WTC11 (cell line): ENCODE results near the gene NTNG2. TPM values are rescaled to one million over a fixed set of nuclear protein-coding genes. Genes with fewer than 3 reads are reported as not detected.

Source experiments
- ATAC-seq: fragments of 200-7000 bp; cut with Tn5 transposase; 2 replicates; pipeline ENCODE4 v1.10.0; 2021; ENCODE audit warnings: mild to moderate bottlenecking, moderate library complexity
- CTCF ChIA-PET: fragments of 300-600 bp; sonication (Branson Sonifier 250); formaldehyde crosslinking; loops from one replicate; lab custom pipeline; 2021; ENCODE audit warnings: antibody characterized with exemption; lab: Charles Lee
- POLR2A ChIA-PET: fragments of 350-600 bp; sonication (Branson Sonifier 250); formaldehyde crosslinking; loops from one replicate; lab custom pipeline; 2021; ENCODE audit warnings: antibody characterized with exemption; lab: Charles Lee
- DNase-seq: peaks from one replicate; pipeline ENCODE4 v3.0.0; 2021; ENCODE audit warnings: low spot score
- H3K27ac Mint-ChIP-seq: 2 replicates; pipeline ENCODE4 v1.8.0; 2021; ENCODE audit warnings: mixed read lengths
- H3K27me3 Mint-ChIP-seq: 2 replicates; pipeline ENCODE4 v1.8.0; 2021; ENCODE audit warnings: low read depth, mild to moderate bottlenecking, moderate library complexity, mixed read lengths
- H3K36me3 Mint-ChIP-seq: 2 replicates; pipeline ENCODE4 v1.8.0; 2021; ENCODE audit warnings: mixed read lengths
- H3K4me1 Mint-ChIP-seq: 2 replicates; pipeline ENCODE4 v1.8.0; 2022; ENCODE audit warnings: mixed read lengths
- H3K4me3 Mint-ChIP-seq: 2 replicates; pipeline ENCODE4 v1.8.0; 2021; ENCODE audit warnings: mild to moderate bottlenecking, moderate library complexity, mixed read lengths
- H3K9me3 Mint-ChIP-seq: 2 replicates; pipeline ENCODE4 v1.8.0; 2021; ENCODE audit warnings: mixed read lengths
- AR ChIP-seq: fragments of 250-450 bp; sonication (Bioruptor Pico); IDR thresholded peaks from 2 replicates; pipeline ENCODE4 v1.9.0; 2021; ENCODE audit warnings: mild to moderate bottlenecking
- ARID4B ChIP-seq: sonication (generic); formaldehyde crosslinking; IDR thresholded peaks from 2 replicates; pipeline ENCODE4 v1.8.0; 2023; ENCODE audit warnings: missing genetic modification reagents, mild to moderate bottlenecking, borderline replicate concordance
- ATF2 ChIP-seq: sonication (generic); formaldehyde crosslinking; IDR thresholded peaks from 2 replicates; pipeline ENCODE4 v1.8.1; 2022; ENCODE audit warnings: low read depth, missing genetic modification reagents, borderline replicate concordance
- E2F1 ChIP-seq: sonication (generic); formaldehyde crosslinking; IDR thresholded peaks from 2 replicates; pipeline ENCODE4 v1.8.0; 2022; ENCODE audit warnings: mild to moderate bottlenecking, missing genetic modification reagents
- FOXJ3 ChIP-seq: sonication (generic); formaldehyde crosslinking; IDR thresholded peaks from 2 replicates; pipeline ENCODE4 v1.9.0; 2021; ENCODE audit warnings: missing genetic modification reagents, mild to moderate bottlenecking, borderline replicate concordance
- FOXP4 ChIP-seq: sonication (generic); formaldehyde crosslinking; IDR thresholded peaks from 2 replicates; pipeline ENCODE4 v1.8.0; 2022; ENCODE audit warnings: mild to moderate bottlenecking, missing genetic modification reagents
- HMGXB4 ChIP-seq: sonication (generic); formaldehyde crosslinking; IDR thresholded peaks from 2 replicates; pipeline ENCODE4 v1.8.1; 2023; ENCODE audit warnings: mild to moderate bottlenecking, moderate library complexity, missing genetic modification reagents
- PRRX2 ChIP-seq: fragments of 250-450 bp; sonication (Bioruptor Pico); IDR thresholded peaks from 2 replicates; pipeline ENCODE4 v1.8.0; 2021; ENCODE audit warnings: mild to moderate bottlenecking
- RELA ChIP-seq: sonication (generic); formaldehyde crosslinking; IDR thresholded peaks from 2 replicates; pipeline ENCODE4 v1.8.1; 2022; ENCODE audit warnings: missing genetic modification reagents, mild to moderate bottlenecking, borderline replicate concordance
- TEAD1 ChIP-seq: sonication (generic); formaldehyde crosslinking; IDR thresholded peaks from 2 replicates; pipeline ENCODE4 v1.8.0; 2022; ENCODE audit warnings: mild to moderate bottlenecking, missing genetic modification reagents
- TEAD4 ChIP-seq: sonication (generic); formaldehyde crosslinking; IDR thresholded peaks from 2 replicates; pipeline ENCODE4 v1.8.0; 2022; ENCODE audit warnings: mild to moderate bottlenecking, missing genetic modification reagents
- USF2 ChIP-seq: sonication (generic); formaldehyde crosslinking; IDR thresholded peaks from 2 replicates; pipeline ENCODE4 v1.8.1; 2023; ENCODE audit warnings: mild to moderate bottlenecking, missing genetic modification reagents, moderate library complexity
- ZNF219 ChIP-seq: sonication (generic); formaldehyde crosslinking; IDR thresholded peaks from 2 replicates; pipeline ENCODE4 v1.8.0; 2023; ENCODE audit warnings: missing genetic modification reagents, mild to moderate bottlenecking, borderline replicate concordance
- total RNA-seq: library from RNA; stranded (reverse); gene quantifications from 3 replicates; pipeline ENCODE4 v1.2.3, GENCODE V29; 2021

NTNG2 gene
- total RNA-seq, 1 experiment from 2014 or later: 3.1 TPM

- no peak for TF ChIP-seq AR (CRISPR knock-in tag)
- no peak for TF ChIP-seq ATF2 (CRISPR knock-in tag)
- no peak for TF ChIP-seq ZNF219
- TF ChIP-seq FOXJ3: no peak
- TF ChIP-seq PRRX2 (CRISPR knock-in tag): no peak
- TF ChIP-seq TEAD4 (CRISPR knock-in tag): no peak
- no peak for TF ChIP-seq USF2 (CRISPR knock-in tag)
- TF ChIP-seq FOXP4: no peak
Observed at GRCh38 chr9:132197856-132198550, 36.1 kb downstream of the NTNG2 start (continued).

- ChIA-PET POLR2A (no interaction called here), CTCF (interaction anchor here (1.0 kb wide), 1 partner anchor 37 kb away, joined by 4 read pairs; no protein-coding TSS in a partner anchor)
- H3K36me3 Mint-ChIP-seq: peaks cover 8% of the 10 kb centered on the region
- peaks cover 4% of the 10 kb centered on the region; the same call in 1 of the 2 replicates for H3K4me1 Mint-ChIP-seq
- H3K27ac Mint-ChIP-seq: no peak overlapping the region
- no peak for TF ChIP-seq ARID4B
- TF ChIP-seq, all 79 proteins: peak for 0
- no peaks in the 10 kb centered on the region; the same call in 1 of the 2 replicates for H3K27me3 Mint-ChIP-seq
- DNase-seq: no peak
- no peak overlapping the region for H3K4me3 Mint-ChIP-seq
- no peak for ATAC-seq
- peaks cover 13% of the 10 kb centered on the region for H3K9me3 Mint-ChIP-seq
Observed at GRCh38 chr9:132199056-132199455, 37.2 kb downstream of the NTNG2 start.

- POLR2A ChIA-PET: no interaction called here
- TF ChIP-seq HMGXB4 (CRISPR knock-in tag) (no peak), TEAD1 (CRISPR knock-in tag) (no peak), E2F1 (CRISPR knock-in tag) (no peak), ATF2 (CRISPR knock-in tag) (no peak), RELA (CRISPR knock-in tag) (no peak)
Observed at GRCh38 chr9:132200706-132201105, 38.8 kb downstream of the NTNG2 start.

More at GRCh38 chr9:132200706-132201105, 38.8 kb downstream of the NTNG2 start:
- Mint-ChIP-seq H3K27ac (no peak overlapping the region), H3K4me3 (no peak overlapping the region), H3K4me1 (peaks cover 4% of the 10 kb centered on the region; the same call in 1 of the 2 replicates), H3K27me3 (no peaks in the 10 kb centered on the region; the same call in 1 of the 2 replicates), H3K36me3 (peaks cover 8% of the 10 kb centered on the region), H3K9me3 (peaks cover 21% of the 10 kb centered on the region)
- ATAC-seq (no peak), DNase-seq (no peak)
- CTCF ChIA-PET: no interaction called here
